Keratinocyte (primary cell): ENCODE results near the gene RASGEF1C.

Experiments used
- EZH2 ChIP-seq: IDR thresholded peaks from one replicate; pipeline ENCODE4 v1.6.1; 2012; ENCODE audit warnings: inconsistent platforms, mild to moderate bottlenecking, low read length, moderate library complexity
- TF ChIP-seq, protein P1 (sequence below), 3 experiments: IDR thresholded peaks in 1 of 3; conservative IDR thresholded peaks in 1 of 3; optimal IDR thresholded peaks in 1 of 3; 2 replicates in 2 of 3; 3 replicates in 1 of 3; pipeline versions ENCODE3 to v1.5.1; 2011; ENCODE audit warnings: low read length in 3 of 3, mild to moderate bottlenecking in 3 of 3, moderate library complexity in 2 of 3, control low read depth in 1 of 3, inconsistent platforms in 1 of 3; ENCODE audit not compliant: insufficient read depth in 2 of 3; ENCODE audit errors: extremely low read depth in 1 of 3

DNA sequence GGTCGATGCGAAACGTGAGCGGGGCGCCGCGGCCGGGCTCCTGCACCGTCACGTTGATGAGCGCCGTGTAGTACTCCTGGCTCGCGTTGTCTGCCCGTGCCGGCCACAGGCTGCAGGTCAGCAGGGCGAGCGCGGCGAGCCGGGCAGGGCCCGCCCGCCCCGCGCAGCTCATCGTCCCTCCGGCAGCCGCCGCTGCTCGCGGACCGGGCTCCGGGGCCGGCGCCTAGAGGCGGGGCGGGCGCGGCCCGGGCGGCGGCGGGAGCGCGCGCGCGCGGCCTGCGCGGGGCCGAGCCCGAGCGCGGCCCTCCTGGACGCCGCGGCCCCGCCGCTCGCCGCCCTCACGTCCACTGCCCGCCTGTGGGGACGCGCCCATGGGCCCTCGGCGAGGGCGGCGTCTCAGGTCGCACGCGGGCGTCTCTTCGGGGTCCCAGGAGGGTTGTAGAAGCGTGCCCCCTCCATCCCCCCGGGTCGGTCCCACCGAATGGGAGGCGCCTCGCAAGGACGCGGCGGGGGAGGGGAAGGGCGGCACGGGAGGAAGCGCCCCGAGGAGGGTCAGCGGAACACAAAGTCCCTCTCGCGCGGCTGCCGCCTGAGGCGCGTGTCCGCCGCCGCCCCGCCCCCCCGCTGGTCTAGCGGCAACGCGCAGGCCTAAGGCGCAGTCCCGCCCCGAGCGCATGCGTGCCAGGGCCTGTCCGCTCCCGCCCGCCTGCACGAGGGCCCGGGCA, 137.3 kb downstream of the RASGEF1C start, which contains the start of gene RNF130:
- TF ChIP-seq EZH2: no peak
- TF ChIP-seq, protein P1, sequence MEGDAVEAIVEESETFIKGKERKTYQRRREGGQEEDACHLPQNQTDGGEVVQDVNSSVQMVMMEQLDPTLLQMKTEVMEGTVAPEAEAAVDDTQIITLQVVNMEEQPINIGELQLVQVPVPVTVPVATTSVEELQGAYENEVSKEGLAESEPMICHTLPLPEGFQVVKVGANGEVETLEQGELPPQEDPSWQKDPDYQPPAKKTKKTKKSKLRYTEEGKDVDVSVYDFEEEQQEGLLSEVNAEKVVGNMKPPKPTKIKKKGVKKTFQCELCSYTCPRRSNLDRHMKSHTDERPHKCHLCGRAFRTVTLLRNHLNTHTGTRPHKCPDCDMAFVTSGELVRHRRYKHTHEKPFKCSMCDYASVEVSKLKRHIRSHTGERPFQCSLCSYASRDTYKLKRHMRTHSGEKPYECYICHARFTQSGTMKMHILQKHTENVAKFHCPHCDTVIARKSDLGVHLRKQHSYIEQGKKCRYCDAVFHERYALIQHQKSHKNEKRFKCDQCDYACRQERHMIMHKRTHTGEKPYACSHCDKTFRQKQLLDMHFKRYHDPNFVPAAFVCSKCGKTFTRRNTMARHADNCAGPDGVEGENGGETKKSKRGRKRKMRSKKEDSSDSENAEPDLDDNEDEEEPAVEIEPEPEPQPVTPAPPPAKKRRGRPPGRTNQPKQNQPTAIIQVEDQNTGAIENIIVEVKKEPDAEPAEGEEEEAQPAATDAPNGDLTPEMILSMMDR (optimal IDR thresholded peaks at IDR 0.05 in 1 of 3, IDR thresholded peaks at IDR 0.05 in 1 of 3, conservative IDR thresholded peaks at IDR 0.05 in 1 of 3; ENCODE audit: extremely low read depth in 1 of 3, insufficient read depth in 2 of 3, low read length in 3 of 3): no peak
